BLaER1 (cell line): ENCODE data around the gene CAVIN1.
A peak's percentile ranks its signal among the peaks of the same experiment; 100 is the strongest.

ENCODE experiments used
- H3K27ac ChIP-seq: shearing (Covaris generic); formaldehyde crosslinking; 2 replicates; pipeline ENCODE4 v1.8.1; 2022
- H3K27me3 ChIP-seq: shearing (Covaris generic); formaldehyde crosslinking; 2 replicates; pipeline ENCODE4 v1.8.1; 2022
- H3K36me3 ChIP-seq: shearing (Covaris generic); formaldehyde crosslinking; 2 replicates; pipeline ENCODE4 v1.8.1; 2022
- H3K4me1 ChIP-seq: shearing (Covaris generic); formaldehyde crosslinking; 2 replicates; pipeline ENCODE4 v1.8.1; 2022
- H3K4me2 ChIP-seq: shearing (Covaris generic); formaldehyde crosslinking; 2 replicates; pipeline ENCODE4 v1.8.1; 2022
- H3K4me3 ChIP-seq: shearing (Covaris generic); formaldehyde crosslinking; 2 replicates; pipeline ENCODE4 v1.8.1; 2022
- H3K9ac ChIP-seq: shearing (Covaris generic); formaldehyde crosslinking; 2 replicates; pipeline ENCODE4 v1.8.1; 2022
- H3K9me3 ChIP-seq: shearing (Covaris generic); formaldehyde crosslinking; 2 replicates; pipeline ENCODE4 v1.8.1; 2022
- H4K20me1 ChIP-seq: shearing (Covaris generic); formaldehyde crosslinking; 2 replicates; pipeline ENCODE4 v1.8.1; 2022
- Cebpa-rat ChIP-seq: shearing (Covaris generic); IDR thresholded peaks from 2 replicates; pipeline ENCODE4 v1.8.1; 2022

Gene CAVIN1, protein sequence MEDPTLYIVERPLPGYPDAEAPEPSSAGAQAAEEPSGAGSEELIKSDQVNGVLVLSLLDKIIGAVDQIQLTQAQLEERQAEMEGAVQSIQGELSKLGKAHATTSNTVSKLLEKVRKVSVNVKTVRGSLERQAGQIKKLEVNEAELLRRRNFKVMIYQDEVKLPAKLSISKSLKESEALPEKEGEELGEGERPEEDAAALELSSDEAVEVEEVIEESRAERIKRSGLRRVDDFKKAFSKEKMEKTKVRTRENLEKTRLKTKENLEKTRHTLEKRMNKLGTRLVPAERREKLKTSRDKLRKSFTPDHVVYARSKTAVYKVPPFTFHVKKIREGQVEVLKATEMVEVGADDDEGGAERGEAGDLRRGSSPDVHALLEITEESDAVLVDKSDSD

GRCh38 chr17:42422958-42423712 lies at the start of gene CAVIN1:
Gene CAVIN1 (minus strand): TSS chr17:42423256. CDS start chr17:42423097, 159 bp downstream.
- peaks cover 17% of the 10 kb centered on the region; the same call in 1 of the 2 replicates for H4K20me1 ChIP-seq
- no peaks in the 10 kb centered on the region for H3K4me1 ChIP-seq
- H3K27me3 ChIP-seq = peaks cover 72% of the 10 kb centered on the region
- H3K36me3 ChIP-seq = no peaks in the 10 kb centered on the region
- H3K9me3 ChIP-seq = no peaks in the 10 kb centered on the region
- no peak within 1 kb of the TSS for H3K4me3 ChIP-seq
- TF ChIP-seq Cebpa-rat = no peak
- no peak within 1 kb of the TSS for H3K4me2 ChIP-seq
- no peak within 1 kb of the TSS for H3K9ac ChIP-seq
- H3K27ac ChIP-seq = no peak within 1 kb of the TSS

DNA sequence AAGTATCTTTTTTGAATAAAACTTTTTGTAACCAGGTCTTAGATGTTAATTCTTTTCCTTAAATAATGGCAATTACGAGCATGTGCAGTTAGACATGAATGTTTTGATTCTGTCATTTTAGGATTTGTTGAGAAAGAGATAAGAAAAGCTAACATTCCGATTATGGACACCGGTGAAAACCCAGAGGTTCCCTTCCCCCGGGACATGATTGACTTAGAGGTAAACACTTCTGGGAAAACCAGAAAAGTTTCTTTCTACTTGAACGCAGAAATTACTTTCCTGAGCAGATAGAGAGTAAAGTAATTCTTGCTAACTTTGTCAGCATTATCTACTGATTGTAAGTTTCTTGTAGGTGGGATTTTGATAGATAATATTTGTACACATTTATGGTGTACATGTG lies 44.8 kb upstream of the CAVIN1 start:
- no peaks in the 10 kb centered on the region for H3K4me1 ChIP-seq
- no peak for TF ChIP-seq Cebpa-rat
- H3K9ac ChIP-seq = no peak overlapping the region
- no peak overlapping the region for H3K4me2 ChIP-seq
- no peaks in the 10 kb centered on the region for H4K20me1 ChIP-seq
- no peak overlapping the region for H3K27ac ChIP-seq
- H3K27me3 ChIP-seq = no peaks in the 10 kb centered on the region
- no peaks in the 10 kb centered on the region for H3K36me3 ChIP-seq
- H3K4me3 ChIP-seq = no peak overlapping the region
- no peaks in the 10 kb centered on the region for H3K9me3 ChIP-seq

GRCh38 chr17:42463976-42464400 lies 40.9 kb upstream of the CAVIN1 start:
- Histone ChIP-seq H3K4me2 (no peak overlapping the region), H3K27ac (no peak overlapping the region), H3K9ac (no peak overlapping the region), H4K20me1 (peaks cover 14% of the 10 kb centered on the region), H3K27me3 (peaks cover 14% of the 10 kb centered on the region), H3K9me3 (no peaks in the 10 kb centered on the region), H3K36me3 (no peaks in the 10 kb centered on the region), H3K4me3 (no peak overlapping the region), H3K4me1 (peaks cover 17% of the 10 kb centered on the region)
- TF ChIP-seq Cebpa-rat = no peak

GRCh38 chr17:42460371-42460770 lies 37.3 kb upstream of the CAVIN1 start:
- H3K4me3 ChIP-seq = no peak overlapping the region
- no peak overlapping the region for H3K27ac ChIP-seq
- H3K9me3 ChIP-seq = no peaks in the 10 kb centered on the region
- H3K27me3 ChIP-seq = peaks cover 19% of the 10 kb centered on the region
- no peak for TF ChIP-seq Cebpa-rat
- peaks cover 54% of the 10 kb centered on the region for H3K4me1 ChIP-seq
- peak overlapping the region; percentile 87 for H3K4me2 ChIP-seq
- no peaks in the 10 kb centered on the region for H3K36me3 ChIP-seq
- peaks cover 32% of the 10 kb centered on the region for H4K20me1 ChIP-seq
- H3K9ac ChIP-seq = no peak overlapping the region

DNA sequence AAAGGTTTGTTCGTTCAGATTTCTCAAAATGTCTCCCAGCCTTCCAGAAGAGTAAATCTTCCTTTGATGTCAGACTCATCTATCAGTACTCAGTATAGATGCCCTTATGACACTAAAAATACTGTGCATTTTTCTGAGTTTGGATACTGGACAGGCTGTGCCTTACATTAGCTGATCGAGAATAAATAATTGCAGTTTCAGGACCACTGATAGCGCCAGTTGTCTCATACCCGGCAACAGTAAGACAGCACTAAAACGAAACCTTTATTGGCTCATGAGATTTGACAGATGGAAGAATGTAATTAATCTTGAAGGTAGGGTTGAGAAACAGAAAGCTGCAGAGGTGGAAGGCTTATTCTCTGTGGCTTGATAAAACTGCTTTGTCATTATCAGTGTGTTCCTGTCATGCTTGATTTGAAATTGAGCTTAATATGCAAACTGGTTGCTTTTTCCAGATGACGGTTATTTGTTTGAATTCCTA lies 36.8 kb upstream of the CAVIN1 start:
- peaks cover 32% of the 10 kb centered on the region for H4K20me1 ChIP-seq

DNA sequence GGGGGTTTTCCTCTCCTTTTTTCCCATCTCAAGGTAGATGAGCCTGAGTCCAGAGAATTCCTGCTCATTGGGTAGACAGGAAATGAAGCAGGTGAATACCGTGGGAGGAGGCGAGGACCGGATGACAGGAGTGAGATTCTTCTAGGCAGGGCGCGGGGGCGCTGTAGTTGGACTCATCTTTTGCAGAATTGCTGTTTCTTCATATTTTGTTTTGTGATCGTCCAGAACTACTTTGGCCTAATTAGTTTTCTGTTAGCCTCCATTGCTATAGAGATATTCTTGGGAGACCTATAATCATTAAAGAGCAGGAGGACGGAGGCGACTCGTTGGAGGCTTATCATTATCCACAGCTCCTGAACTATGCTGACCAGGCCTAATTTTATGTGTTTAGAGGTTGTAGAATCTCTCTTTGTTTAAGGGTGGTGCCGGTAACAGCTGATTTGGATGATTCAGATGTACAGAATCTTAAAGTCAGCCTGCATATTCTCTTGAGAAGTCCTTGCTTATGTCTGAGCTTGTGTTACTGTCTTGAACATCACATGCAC lies 36.3 kb upstream of the CAVIN1 start:
- Histone ChIP-seq H3K36me3 (no peaks in the 10 kb centered on the region), H3K27ac (no peak overlapping the region), H4K20me1 (peaks cover 32% of the 10 kb centered on the region), H3K4me1 (peaks cover 60% of the 10 kb centered on the region), H3K4me3 (peak overlapping the region; percentile 62), H3K9me3 (no peaks in the 10 kb centered on the region), H3K27me3 (peaks cover 19% of the 10 kb centered on the region), H3K4me2 (peak overlapping the region; percentile 87), H3K9ac (no peak overlapping the region)
- no peak for TF ChIP-seq Cebpa-rat

More for the DNA sequence above, 36.8 kb upstream of the CAVIN1 start:
- no peaks in the 10 kb centered on the region for H3K9me3 ChIP-seq
- TF ChIP-seq Cebpa-rat = no peak
- H3K4me1 ChIP-seq = peaks cover 59% of the 10 kb centered on the region
- no peak overlapping the region for H3K27ac ChIP-seq
- H3K4me3 ChIP-seq = no peak overlapping the region
- no peak overlapping the region for H3K9ac ChIP-seq
- H3K36me3 ChIP-seq = no peaks in the 10 kb centered on the region
- H3K27me3 ChIP-seq = peaks cover 19% of the 10 kb centered on the region
- H3K4me2 ChIP-seq = peak overlapping the region; percentile 87

DNA sequence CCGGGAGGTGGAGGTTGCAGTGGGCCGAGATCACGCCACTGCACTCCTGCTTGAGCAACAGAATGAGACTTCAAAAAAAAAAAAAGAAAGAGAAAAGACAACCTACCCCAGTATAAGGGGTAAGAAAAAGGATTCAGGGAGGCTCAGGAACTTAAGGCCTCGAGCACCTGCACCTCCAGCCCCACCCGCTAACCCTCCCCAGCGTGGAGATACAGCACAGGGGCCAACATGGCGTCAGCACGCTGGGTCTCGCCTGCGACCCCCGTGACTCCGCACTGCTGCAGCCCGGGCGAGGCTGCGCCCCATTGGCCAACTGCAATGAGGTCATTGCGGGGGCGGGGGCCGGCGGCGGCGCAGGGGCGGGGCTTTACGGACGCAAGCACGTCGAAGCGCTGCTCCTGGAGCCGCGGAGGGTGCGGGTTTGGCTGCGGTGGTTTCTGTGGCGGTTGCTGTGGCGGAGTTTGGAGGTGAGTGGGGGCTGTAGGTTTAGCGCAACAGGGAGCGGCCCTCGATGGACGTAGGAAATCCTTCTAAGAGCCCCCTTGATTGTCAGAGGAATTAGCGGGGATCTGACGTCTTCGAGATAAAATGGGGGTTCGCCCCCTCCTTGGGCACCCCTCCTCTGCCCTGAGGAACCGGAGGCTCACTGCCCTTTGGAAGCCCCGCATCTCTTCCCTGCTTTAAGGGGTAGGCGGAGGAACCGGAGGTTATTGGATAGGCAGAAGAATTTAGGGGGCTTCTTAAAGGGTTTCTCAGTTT lies 35.6 kb upstream of the CAVIN1 start, which contains the start of gene ATP6V0A1:
TSS of gene ATP6V0A1 (plus strand) at position 382 of the 759 bp plus-strand sequence. CDS start 2,017 bp downstream, outside the sequence.
- Histone ChIP-seq H3K4me1 (peaks cover 60% of the 10 kb centered on the region), H3K9ac (no peak within 1 kb of the TSS), H3K27ac (no peak within 1 kb of the TSS), H3K9me3 (no peaks in the 10 kb centered on the region), H4K20me1 (peaks cover 32% of the 10 kb centered on the region), H3K4me2 (peak within 1 kb of the TSS; percentile 87), H3K4me3 (peak within 1 kb of the TSS; percentile 62), H3K36me3 (no peaks in the 10 kb centered on the region), H3K27me3 (peaks cover 19% of the 10 kb centered on the region)
- TF ChIP-seq Cebpa-rat = no peak

DNA sequence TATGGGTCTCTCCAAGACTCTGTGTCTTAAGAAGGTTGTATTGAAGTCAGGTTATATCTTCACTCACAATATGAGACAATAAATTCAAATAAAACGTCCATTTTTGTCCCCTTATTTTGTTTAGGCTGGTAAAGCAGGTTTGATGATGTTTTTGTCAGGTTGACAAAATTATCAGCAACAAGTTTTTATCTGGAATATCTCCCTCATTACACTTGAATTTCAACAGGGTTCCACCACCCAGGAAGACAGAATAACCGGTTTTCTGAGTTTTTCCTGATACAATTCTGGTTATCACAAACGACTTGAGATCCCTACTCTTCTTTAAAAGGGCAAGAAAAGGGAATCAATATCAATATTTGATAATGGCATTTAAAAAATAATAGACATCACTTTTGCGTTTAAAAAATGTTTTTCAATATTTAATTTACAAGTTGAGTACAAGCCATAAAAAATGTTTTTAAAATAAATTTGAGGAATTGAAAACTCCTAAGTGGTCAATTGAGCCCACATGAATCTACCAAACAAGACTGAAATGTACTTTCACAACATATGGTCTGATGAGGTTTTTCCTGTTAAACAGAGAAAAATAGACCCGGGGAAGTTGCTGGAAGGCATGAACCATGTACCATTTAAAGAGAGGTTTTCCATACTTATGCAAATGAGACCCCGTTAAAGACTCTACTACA lies 34.2 kb upstream of the CAVIN1 start:
- peak overlapping the region; percentile 35; the same call in 1 of the 2 replicates for H3K4me3 ChIP-seq
- no peaks in the 10 kb centered on the region for H3K9me3 ChIP-seq
- peak overlapping the region; percentile 87 for H3K4me2 ChIP-seq
- no peaks in the 10 kb centered on the region for H3K36me3 ChIP-seq
- TF ChIP-seq Cebpa-rat = no peak; the same call in 1 of the 2 replicates
- peaks cover 19% of the 10 kb centered on the region for H3K27me3 ChIP-seq
- H3K9ac ChIP-seq = no peak overlapping the region
- H3K27ac ChIP-seq = peak overlapping the region; percentile 32; the same call in 1 of the 2 replicates
- peaks cover 60% of the 10 kb centered on the region for H3K4me1 ChIP-seq
- H4K20me1 ChIP-seq = peaks cover 32% of the 10 kb centered on the region
